ENCODE measurements around the gene RUSC2.

GRCh38 chr9:35501946-35502345, 12.0 kb downstream of the RUSC2 start:
- no peak for TF ChIP-seq ZBTB26 (tag by site-specific recombination; optimal IDR thresholded peaks at IDR 0.05)
- TF ChIP-seq ZNF701 (tag by site-specific recombination; IDR thresholded peaks at IDR 0.05), result no peak
